IMR-90 (cell line): ENCODE data around the gene LINGO1. TPM values are rescaled to one million over a fixed set of nuclear protein-coding genes. Genes with fewer than 3 reads are reported as not detected.
A peak's percentile ranks its signal among the peaks of the same experiment; 100 is the strongest.

Experiments
- ATAC-seq: fragments of 200-7000 bp; cut with Tn5 transposase; 2 replicates; pipeline ENCODE4 v1.9.1; 2020; ENCODE audit warnings: low read depth, mild to moderate bottlenecking, moderate library complexity
- BruUV-seq: library from RNA; stranded (reverse); fragments of 400-500 nt; replicated peaks from 2 replicates; lab custom pipeline; 2021; lab: Mats Ljungman, UMichigan
- CTCF ChIA-PET: fragments of 300-600 bp; formaldehyde crosslinking; extraction: SDS; loops from one replicate; lab custom pipeline; 2021; ENCODE audit warnings: antibody characterized with exemption; lab: Yijun Ruan, JAX
- POLR2A ChIA-PET: fragments of 300-600 bp; sonication (Branson Sonifier 250); formaldehyde crosslinking; loops from one replicate; lab custom pipeline; 2022; ENCODE audit warnings: antibody characterized with exemption; ENCODE audit not compliant: unreplicated experiment; lab: Charles Lee
- DNase-seq: peaks from one replicate; pipeline ENCODE4 v3.0.0; 2013
- H2AFZ ChIP-seq: replicated peaks from 2 replicates; pipeline ENCODE3; 2013; ENCODE audit warnings: low read length, mild to moderate bottlenecking; ENCODE audit not compliant: poor library complexity
- H2AK5ac ChIP-seq: 2 replicates; pipeline ENCODE4 v1.6.1; 2013; ENCODE audit warnings: low read depth, low read length, inconsistent platforms
- H2AK9ac ChIP-seq: replicated peaks from 2 replicates; pipeline ENCODE3; 2013; ENCODE audit warnings: mild to moderate bottlenecking, low read depth, low read length, moderate library complexity; ENCODE audit not compliant: poor library complexity
- H2BK120ac ChIP-seq: 2 replicates; pipeline ENCODE4 v1.6.1; 2013; ENCODE audit warnings: low read depth, low read length, inconsistent platforms
- H2BK15ac ChIP-seq: 3 replicates; pipeline ENCODE4 v1.6.1; 2013; ENCODE audit warnings: low read depth, low read length, inconsistent platforms
- H2BK20ac ChIP-seq: 2 replicates; pipeline ENCODE4 v1.6.1; 2013; ENCODE audit warnings: low read depth, mild to moderate bottlenecking, inconsistent platforms, low read length, moderate library complexity
- H2BK5ac ChIP-seq: 2 replicates; pipeline ENCODE4 v1.6.1; 2013; ENCODE audit warnings: mild to moderate bottlenecking, low read depth, low read length, inconsistent platforms; ENCODE audit not compliant: poor library complexity, severe bottlenecking
- H3K14ac ChIP-seq: replicated peaks from 2 replicates; pipeline ENCODE4 v1.6.1; 2013; ENCODE audit warnings: low read depth, low read length, inconsistent platforms
- H3K18ac ChIP-seq: 2 replicates; pipeline ENCODE4 v1.6.1; 2013; ENCODE audit warnings: low read depth, low read length, control low read depth
- H3K23ac ChIP-seq: 2 replicates; pipeline ENCODE4 v1.6.1; 2013; ENCODE audit warnings: low read depth, low read length, inconsistent platforms
- H3K27ac ChIP-seq: 2 replicates; pipeline ENCODE4 v1.5.1; 2013; ENCODE audit warnings: mild to moderate bottlenecking, control low read depth, low read length; ENCODE audit not compliant: insufficient read depth
- H3K27me3 ChIP-seq: 2 replicates; pipeline ENCODE4 v1.6.1; 2013; ENCODE audit warnings: low read length; ENCODE audit not compliant: control insufficient read depth, insufficient read depth
- H3K36me3 ChIP-seq: 2 replicates; pipeline ENCODE4 v1.6.1; 2013; ENCODE audit warnings: low read length, mixed read lengths; ENCODE audit not compliant: control insufficient read depth, insufficient read depth
- H3K4ac ChIP-seq: 2 replicates; pipeline ENCODE4 v1.6.1; 2013; ENCODE audit warnings: low read depth, low read length, inconsistent platforms
- H3K4me1 ChIP-seq: 2 replicates; pipeline ENCODE4 v1.6.1; 2013; ENCODE audit warnings: low read length, mixed read lengths; ENCODE audit not compliant: control insufficient read depth, insufficient read depth
- H3K4me2 ChIP-seq: 2 replicates; pipeline ENCODE4 v1.6.1; 2013; ENCODE audit warnings: low read depth, mild to moderate bottlenecking, control low read depth, low read length, moderate library complexity
- H3K4me3 ChIP-seq: 2 replicates; pipeline ENCODE4 v1.5.1; 2013; ENCODE audit warnings: low read depth, mild to moderate bottlenecking, control low read depth, low read length, moderate library complexity; ENCODE audit not compliant: insufficient read depth
- H3K56ac ChIP-seq: 2 replicates; pipeline ENCODE4 v1.6.1; 2013; ENCODE audit warnings: low read length, inconsistent platforms; ENCODE audit not compliant: insufficient read depth; ENCODE audit errors: extremely low read depth
- H3K79me1 ChIP-seq, 2 experiments: 2 replicates each; pipeline ENCODE4 v1.6.1; 2013; ENCODE audit warnings: low read length in 2 of 2, inconsistent platforms in 1 of 2, low read depth in 1 of 2
- H3K9ac ChIP-seq: 2 replicates; pipeline ENCODE4 v1.6.1; 2013; ENCODE audit warnings: low read depth, low read length, control low read depth
- H3K9me1 ChIP-seq: 2 replicates; pipeline ENCODE4 v1.6.1; 2013; ENCODE audit warnings: low read length, inconsistent platforms; ENCODE audit not compliant: insufficient read depth
- H3K9me3 ChIP-seq: 2 replicates; pipeline ENCODE4 v1.6.1; 2013; ENCODE audit warnings: low read length; ENCODE audit not compliant: control insufficient read depth, insufficient read depth
- H4K20me1 ChIP-seq: 2 replicates; pipeline ENCODE4 v1.6.1; 2013; ENCODE audit warnings: low read length, inconsistent platforms; ENCODE audit not compliant: insufficient read depth
- H4K5ac ChIP-seq: 2 replicates; pipeline ENCODE4 v1.6.1; 2013; ENCODE audit warnings: mild to moderate bottlenecking, low read depth, low read length, control low read depth
- H4K8ac ChIP-seq, 2 experiments: 2 replicates each; pipeline ENCODE4 v1.6.1; 2013; ENCODE audit warnings: low read depth in 2 of 2, low read length in 2 of 2, control low read depth in 1 of 2, inconsistent platforms in 1 of 2
- H4K91ac ChIP-seq: 2 replicates; pipeline ENCODE4 v1.6.1; 2013; ENCODE audit warnings: low read depth, low read length, inconsistent platforms; ENCODE audit not compliant: insufficient read depth
- CTCF ChIP-seq: conservative IDR thresholded peaks from 2 replicates; pipeline ENCODE4 v1.5.1; 2012; ENCODE audit warnings: mild to moderate bottlenecking, low read depth, low read length, improper control_type of control experiment
- MAFK ChIP-seq: IDR thresholded peaks from 2 replicates; pipeline ENCODE4 v1.6.1; 2012; ENCODE audit warnings: low read depth, low read length, improper control_type of control experiment
- RAD21 ChIP-seq: IDR thresholded peaks from 2 replicates; pipeline ENCODE4 v1.6.1; 2012; ENCODE audit warnings: low read length, improper control_type of control experiment
- SMC3 ChIP-seq: fragments of 150-350 bp; IDR thresholded peaks from 2 replicates; pipeline ENCODE4 v1.6.1; 2016; ENCODE audit warnings: low read depth, mild to moderate bottlenecking, antibody characterized with exemption, low read length, moderate library complexity
- WGBS, 2 experiments: methylation state at CpG; one replicate each; pipeline versions ENCODE4 v1.1.5 to v1.1.7; 2013; ENCODE audit warnings: missing lambda C conversion rate in 2 of 2; ENCODE audit not compliant: insufficient read length in 1 of 2; ENCODE audit errors: extremely low coverage in 2 of 2; 5-methylcytosine and 5-hydroxymethylcytosine counted together
- dilution Hi-C: fragments of 300-500 bp; cut with HindIII; formaldehyde crosslinking; loops from one replicate; pipeline ENCODE4 v1.14.3; 2018; ENCODE audit warnings: low sequenced_read_pairs; ENCODE audit not compliant: unreplicated experiment
- in situ Hi-C: fragments of 300-500 bp; cut with MboI; formaldehyde crosslinking; loops from 3 replicates; pipeline ENCODE4 v1.14.3; 2019; ENCODE audit warnings: low sequenced_read_pairs, inconsistent platforms, mixed read lengths
- intact Hi-C: fragments of 100-400 bp; cut with micrococcal nuclease; formaldehyde crosslinking; loops from 2 replicates; pipeline ENCODE4 v1.10.0; 2022
- polyA plus RNA-seq, 3 experiments: library from polyadenylated mRNA; depleted of rRNA; stranded (reverse); fragments of >200 nt; gene quantifications; 2 replicates each; pipeline ENCODE4 v1.2.3, GENCODE V29; 2012; ENCODE audit warnings: low replicate concordance in 1 of 3
- total RNA-seq: library from RNA; depleted of rRNA; stranded (reverse); fragments of >200 nt; gene quantifications from 2 replicates; pipeline ENCODE4 v1.2.3, GENCODE V29; 2012
- TF ChIP-seq, protein P1 (sequence below): fragments of 150-350 bp; IDR thresholded peaks from 2 replicates; pipeline ENCODE4 v1.6.1; 2016; ENCODE audit warnings: low read depth, mild to moderate bottlenecking, low read length, moderate library complexity, borderline replicate concordance

Gene LINGO1
- total and polyA plus RNA-seq, 2 of the 4 experiments (the other 2 are of a cell fraction), result 0.05 TPM; not detected in 1

GRCh38 chr15:77634266-77634962, 1.7 kb upstream of the LINGO1 start:
- dilution Hi-C loops, result no loop called here
- BruUV-seq, result no TSS peak
- Histone ChIP-seq H4K5ac (no peak overlapping the region), H3K23ac (no peak overlapping the region), H3K56ac (no peak overlapping the region), H3K9ac (no peak overlapping the region), H3K9me3 (no peaks in the 10 kb centered on the region), H3K4ac (no peak overlapping the region), H3K36me3 (no peaks in the 10 kb centered on the region), H2BK120ac (no peak overlapping the region), H3K27ac (no peak overlapping the region), H2AK5ac (no peak overlapping the region), H4K91ac (no peak overlapping the region), H3K79me1 (no peaks in the 10 kb centered on the region), H3K4me1 (peaks cover 3% of the 10 kb centered on the region; the same call in 1 of the 2 replicates), H2BK5ac (no peak overlapping the region), H3K9me1 (no peaks in the 10 kb centered on the region), H3K4me2 (no peak overlapping the region), H3K14ac (no peak overlapping the region), H2BK20ac (no peak overlapping the region), H2BK15ac (no peak overlapping the region), H2AK9ac (peak overlapping the region; percentile 42), H3K18ac (no peak overlapping the region), H2AFZ (no peak overlapping the region), H4K20me1 (0 out of 2 replicates have a peak, but pooled peaks cover 4% of the 10 kb centered on the region), H4K8ac (no peak overlapping the region), H3K4me3 (no peak overlapping the region), H3K27me3 (peaks cover 86% of the 10 kb centered on the region)
- ChIA-PET POLR2A (no interaction called here), CTCF (interaction anchor here (1.4 to 2.6 kb wide), 3 partner anchors 9 to 241 kb away, joined by 4 to 19 read pairs (median 10); no protein-coding TSS in a partner anchor)
- ATAC-seq, result no peak
- TF ChIP-seq MAFK, result no peak
- TF ChIP-seq, protein P1, sequence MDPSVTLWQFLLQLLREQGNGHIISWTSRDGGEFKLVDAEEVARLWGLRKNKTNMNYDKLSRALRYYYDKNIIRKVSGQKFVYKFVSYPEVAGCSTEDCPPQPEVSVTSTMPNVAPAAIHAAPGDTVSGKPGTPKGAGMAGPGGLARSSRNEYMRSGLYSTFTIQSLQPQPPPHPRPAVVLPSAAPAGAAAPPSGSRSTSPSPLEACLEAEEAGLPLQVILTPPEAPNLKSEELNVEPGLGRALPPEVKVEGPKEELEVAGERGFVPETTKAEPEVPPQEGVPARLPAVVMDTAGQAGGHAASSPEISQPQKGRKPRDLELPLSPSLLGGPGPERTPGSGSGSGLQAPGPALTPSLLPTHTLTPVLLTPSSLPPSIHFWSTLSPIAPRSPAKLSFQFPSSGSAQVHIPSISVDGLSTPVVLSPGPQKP, result no peak
- 0 out of 2 replicates have a peak, but pooled peaks have one; percentile 4 for TF ChIP-seq RAD21
- TF ChIP-seq SMC3, result peak; percentile 21; the same call in 1 of the 2 replicates
- peak; percentile 44 for TF ChIP-seq CTCF
- in situ Hi-C loops, result no loop called here
- WGBS, 2 experiments, result 5% methylated on average over 4 of the region's 34 CpGs; no CpG with 5 or more reads in 1 of the 2 experiments
- peak; percentile 38 for DNase-seq
- intact Hi-C loops, result loop anchor here (5.0 kb wide), 1 partner anchor 517 kb away; no protein-coding TSS in a partner anchor
